Activated CD4-positive, alpha-beta T cell treated with anti-CD3 and anti-CD28 coated beads for 24 hours (primary cell): ENCODE data around the gene SRPK2.
"Not testable (repeated sequence)": the region's sequence is repeated elsewhere in the genome, so short reads cannot be mapped to it uniquely, and the experiment has no call there.

Experiments
- DNase-seq, 2 donors: peaks; one replicate each; pipeline ENCODE4 v3.0.0-alpha.2; 2020; ENCODE audit warnings: low read depth in 2 of 2

SRPK2 gene

GRCh38 chr7:105339404-105340323 is 49.1 kb downstream of the SRPK2 start:
- no peak for DNase-seq

GRCh38 chr7:105337529-105337928 is 51.2 kb downstream of the SRPK2 start:
- no peak for DNase-seq

- DNase-seq: no peak
Observed at GRCh38 chr7:105336009-105336408, 52.7 kb downstream of the SRPK2 start.

- not testable (repeated sequence) for DNase-seq
Observed at GRCh38 chr7:105332661-105333060, 56.1 kb downstream of the SRPK2 start.

GRCh38 chr7:105330526-105330925 is 58.2 kb downstream of the SRPK2 start:
- no peak for DNase-seq

- no peak for DNase-seq
Observed at GRCh38 chr7:105327201-105327600, 61.5 kb downstream of the SRPK2 start.

- DNase-seq: no peak
Observed at GRCh38 chr7:105325216-105325904, 63.4 kb downstream of the SRPK2 start.

- DNase-seq: not testable (repeated sequence)
Observed at GRCh38 chr7:105324606-105325005, 64.1 kb downstream of the SRPK2 start.

GRCh38 chr7:105323366-105323765 is 65.4 kb downstream of the SRPK2 start:
- no peak for DNase-seq

GRCh38 chr7:105322655-105323277 is 66.0 kb downstream of the SRPK2 start:
- no peak for DNase-seq

GRCh38 chr7:105321754-105322455 is 66.8 kb downstream of the SRPK2 start:
- DNase-seq: no peak

GRCh38 chr7:105320896-105321295 is 67.8 kb downstream of the SRPK2 start:
- DNase-seq: no peak

GRCh38 chr7:105319578-105319977 is 69.1 kb downstream of the SRPK2 start:
- no peak for DNase-seq

GRCh38 chr7:105316578-105317344 is 72.0 kb downstream of the SRPK2 start:
- DNase-seq: no peak

GRCh38 chr7:105315357-105315756 is 73.4 kb downstream of the SRPK2 start:
- DNase-seq: no peak

GRCh38 chr7:105309235-105310169 is 79.2 kb downstream of the SRPK2 start:
- no peak for DNase-seq

GRCh38 chr7:105307163-105307672 is 81.5 kb downstream of the SRPK2 start:
- no peak for DNase-seq

- DNase-seq: no peak
Observed at GRCh38 chr7:105306298-105306748, 82.4 kb downstream of the SRPK2 start.

GRCh38 chr7:105305633-105306032 is 83.1 kb downstream of the SRPK2 start:
- DNase-seq: no peak
